T-helper 1 cell treated with Interleukin-12 subunit alpha and Interleukin-12 subunit beta and Interleukin-4 antibody, amounts not matched to agents 30 μg/mL and 1 μg/mL, for 36 hours (primary cell): ENCODE results near the gene PIN1.

ENCODE experiments used
- H3K27ac Mint-ChIP-seq: one replicate; pipeline ENCODE4 v1.8.0; 2021; ENCODE audit warnings: mild to moderate bottlenecking, mixed read lengths
- H3K27me3 Mint-ChIP-seq: one replicate; pipeline ENCODE4 v1.8.0; 2021; ENCODE audit warnings: low read depth, mixed read lengths
- H3K36me3 Mint-ChIP-seq: one replicate; pipeline ENCODE4 v1.8.0; 2021; ENCODE audit warnings: low read depth, mixed read lengths
- H3K4me1 Mint-ChIP-seq: one replicate; pipeline ENCODE4 v1.8.0; 2021; ENCODE audit warnings: low read depth, mixed read lengths
- H3K4me3 Mint-ChIP-seq: one replicate; pipeline ENCODE4 v1.8.0; 2021; ENCODE audit warnings: mild to moderate bottlenecking, moderate library complexity, mixed read lengths
- H3K9me3 Mint-ChIP-seq: one replicate; pipeline ENCODE4 v1.8.0; 2021; ENCODE audit warnings: mixed read lengths

Gene PIN1

DNA sequence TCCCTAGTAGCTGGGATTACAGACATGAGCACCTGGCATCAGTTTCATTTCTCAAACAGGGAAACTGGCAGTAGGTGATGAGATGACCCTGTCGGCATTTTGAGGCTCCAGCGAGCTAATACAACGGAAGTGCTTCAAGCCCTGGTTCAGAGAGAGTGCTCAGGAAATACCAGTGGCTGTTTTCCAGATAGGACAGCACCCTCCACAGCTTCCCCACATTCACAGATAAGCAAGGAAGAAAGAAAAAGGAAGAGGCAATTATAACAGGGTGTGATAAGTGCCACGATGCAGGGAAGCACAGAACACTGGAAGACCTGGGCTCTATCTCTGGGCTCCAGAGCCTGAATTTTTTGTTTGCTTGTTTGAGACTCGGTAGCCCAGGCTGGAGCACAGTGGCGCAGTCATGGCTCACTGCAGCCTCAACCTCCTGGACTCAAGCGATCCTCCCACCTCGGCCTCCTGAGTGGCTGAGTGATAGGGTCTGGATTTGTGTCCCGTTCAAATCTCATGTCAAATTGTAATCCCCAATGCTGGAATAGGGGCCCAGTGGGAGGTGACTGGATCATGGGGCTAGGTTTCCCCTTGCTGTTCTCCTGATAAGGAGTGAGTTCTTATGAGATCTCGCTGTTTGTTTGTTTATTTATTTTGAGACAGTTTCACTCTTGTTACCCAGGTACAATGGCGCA is 43.5 kb downstream of the PIN1 start:
- peaks cover 3% of the 10 kb centered on the region for H3K4me1 Mint-ChIP-seq
- no peak overlapping the region for H3K4me3 Mint-ChIP-seq
- no peak overlapping the region for H3K27ac Mint-ChIP-seq
- H3K9me3 Mint-ChIP-seq: no peaks in the 10 kb centered on the region
- no peaks in the 10 kb centered on the region for H3K36me3 Mint-ChIP-seq
- H3K27me3 Mint-ChIP-seq: no peaks in the 10 kb centered on the region

DNA sequence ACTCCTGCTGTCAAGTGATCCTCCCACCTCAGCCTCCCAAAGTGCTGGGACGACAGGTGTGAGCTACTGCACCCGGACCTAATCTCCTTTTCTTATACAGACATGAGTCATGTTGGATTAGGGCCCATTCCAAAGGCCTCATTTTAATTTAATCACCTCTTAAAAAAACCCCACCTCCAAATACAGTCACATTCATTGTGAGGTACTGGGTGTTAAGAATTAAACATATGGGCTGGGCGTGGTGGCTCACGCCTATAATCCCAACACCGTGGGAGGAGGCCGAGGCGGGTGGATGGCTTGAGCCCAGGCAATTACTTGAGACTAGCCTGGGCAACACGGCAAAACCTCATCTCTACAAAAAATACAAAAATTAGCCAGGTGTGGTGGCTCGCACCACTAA is 46.6 kb downstream of the PIN1 start:
- Mint-ChIP-seq H3K9me3 (no peaks in the 10 kb centered on the region), H3K27ac (no peak overlapping the region), H3K36me3 (no peaks in the 10 kb centered on the region)

DNA sequence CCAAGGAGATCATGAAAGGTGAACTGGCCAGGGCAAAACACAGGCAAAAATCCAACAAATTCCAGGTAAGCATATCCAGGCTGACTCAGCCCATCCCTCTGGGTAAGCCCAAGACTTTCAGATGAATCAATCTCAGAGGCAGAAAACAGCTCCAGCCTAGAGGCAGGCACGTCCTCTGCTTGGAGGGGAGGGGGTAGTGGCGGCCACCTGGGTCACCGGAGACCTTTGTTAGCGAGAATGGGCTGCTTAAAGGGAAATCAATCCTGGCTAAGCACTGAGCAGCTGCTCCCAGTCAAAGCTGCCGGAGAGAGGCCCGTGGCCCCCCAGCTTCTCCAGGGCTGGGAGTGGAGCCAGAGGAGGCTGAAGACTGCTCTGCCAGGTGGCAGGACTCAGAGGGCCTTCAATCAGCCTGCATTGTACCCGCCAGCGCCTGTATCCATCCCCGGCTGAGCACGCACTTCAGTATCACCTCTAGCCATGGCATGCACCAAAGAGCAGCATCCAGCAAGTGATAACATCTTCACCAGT is 48.2 kb downstream of the PIN1 start:
- Mint-ChIP-seq H3K4me1 (peaks cover 3% of the 10 kb centered on the region), H3K27me3 (no peaks in the 10 kb centered on the region), H3K9me3 (no peaks in the 10 kb centered on the region), H3K27ac (no peak overlapping the region), H3K36me3 (no peaks in the 10 kb centered on the region), H3K4me3 (no peak overlapping the region)

More for the DNA sequence above, 46.6 kb downstream of the PIN1 start:
- no peak overlapping the region for H3K4me3 Mint-ChIP-seq
- no peaks in the 10 kb centered on the region for H3K27me3 Mint-ChIP-seq
- peaks cover 3% of the 10 kb centered on the region for H3K4me1 Mint-ChIP-seq

DNA sequence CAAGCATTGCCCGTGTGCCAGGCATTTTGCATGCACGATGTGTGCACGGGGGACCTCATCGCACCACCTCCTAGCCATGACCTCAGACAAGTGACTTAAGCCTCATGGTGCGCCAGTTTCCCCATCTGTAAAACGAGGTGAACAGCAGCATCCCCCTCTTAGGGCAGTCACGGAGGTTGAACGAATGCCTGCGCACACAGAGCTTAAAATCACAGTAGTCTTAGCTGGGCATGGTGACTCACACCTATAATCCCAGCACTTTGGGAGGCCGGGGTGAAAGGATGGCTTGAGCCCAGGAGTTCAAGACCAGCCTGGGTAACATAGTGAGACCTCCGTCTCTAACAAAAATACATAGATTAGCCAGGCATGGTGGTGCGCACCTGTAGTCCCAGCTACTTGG is 48.6 kb downstream of the PIN1 start:
- H3K36me3 Mint-ChIP-seq: no peaks in the 10 kb centered on the region
- H3K9me3 Mint-ChIP-seq: no peaks in the 10 kb centered on the region
- H3K27ac Mint-ChIP-seq: no peak overlapping the region
- H3K4me1 Mint-ChIP-seq: no peaks in the 10 kb centered on the region
- H3K27me3 Mint-ChIP-seq: no peaks in the 10 kb centered on the region
- H3K4me3 Mint-ChIP-seq: no peak overlapping the region

DNA sequence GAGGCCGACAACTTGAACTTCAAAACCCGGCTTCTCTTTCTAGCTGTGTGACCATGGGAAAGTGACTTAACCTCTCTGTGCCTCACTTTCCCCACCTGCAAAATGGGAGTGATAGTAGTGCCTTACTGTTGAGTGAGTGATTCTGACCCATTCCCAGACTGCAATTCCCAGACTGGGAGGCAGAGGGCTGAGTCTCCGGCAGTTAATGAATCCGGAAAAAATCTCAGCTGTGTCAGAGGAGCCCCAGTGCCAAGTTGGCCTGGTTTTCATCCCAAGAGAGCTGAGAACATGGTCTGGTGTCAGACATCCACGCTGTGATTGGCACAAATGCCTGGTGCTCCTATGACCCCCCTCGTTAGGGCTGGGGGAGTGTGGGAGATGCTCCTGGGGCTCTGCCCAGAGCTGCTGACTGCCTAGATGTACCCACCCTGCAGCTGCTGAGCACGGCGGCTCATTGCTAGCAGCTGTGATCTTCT is 50.0 kb downstream of the PIN1 start:
- Mint-ChIP-seq H3K9me3 (no peaks in the 10 kb centered on the region), H3K36me3 (no peaks in the 10 kb centered on the region), H3K27me3 (no peaks in the 10 kb centered on the region), H3K27ac (no peak overlapping the region), H3K4me1 (no peaks in the 10 kb centered on the region), H3K4me3 (no peak overlapping the region)

DNA sequence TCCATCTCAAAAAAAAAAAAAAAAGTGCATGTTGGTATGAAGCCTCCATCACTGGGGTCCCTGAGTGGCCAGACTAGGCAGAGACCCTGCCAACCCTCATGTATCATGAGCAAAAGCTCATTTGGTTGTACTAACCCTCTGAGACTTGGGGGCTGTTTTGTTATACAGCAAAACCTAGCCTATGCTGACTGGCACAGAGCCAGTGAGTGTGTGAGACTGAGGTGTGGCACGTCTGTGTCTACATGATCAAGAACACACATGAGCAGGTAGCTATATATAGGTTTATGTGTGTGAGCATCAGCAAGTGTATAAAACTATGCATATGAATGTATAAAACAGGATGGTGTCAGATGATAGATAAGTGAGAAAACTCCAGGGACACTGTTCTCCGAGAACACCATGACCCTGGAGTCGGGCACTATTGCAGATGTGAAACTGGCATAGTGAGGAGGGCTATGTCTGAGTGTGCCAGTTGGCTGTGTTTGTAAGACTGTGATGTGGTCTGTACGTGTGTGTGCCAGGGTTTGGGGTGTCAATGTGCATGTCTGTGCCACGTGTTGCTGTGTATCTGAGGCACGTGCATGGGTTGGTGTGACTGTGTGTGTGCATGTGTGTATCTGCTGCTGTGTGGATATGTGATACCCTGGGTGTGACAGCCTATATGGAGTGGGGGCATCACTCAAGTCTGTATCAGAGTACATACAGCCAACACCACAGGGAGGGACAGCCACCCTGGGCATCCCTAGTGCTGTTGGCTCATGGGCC is 56.7 kb downstream of the PIN1 start:
- H3K4me3 Mint-ChIP-seq: no peak overlapping the region
- peaks cover 2% of the 10 kb centered on the region for H3K4me1 Mint-ChIP-seq
- H3K9me3 Mint-ChIP-seq: no peaks in the 10 kb centered on the region
- no peak overlapping the region for H3K27ac Mint-ChIP-seq
- H3K36me3 Mint-ChIP-seq: no peaks in the 10 kb centered on the region
- no peaks in the 10 kb centered on the region for H3K27me3 Mint-ChIP-seq
